Measurements from ENCODE around the gene SRC.

GRCh38 chr20:37394543-37395409, 48.8 kb downstream of the SRC start:
- TF ChIP-seq CTCF (IDR thresholded peaks at IDR 0.05 in 8 of 11, conservative IDR thresholded peaks at IDR 0.05 in 3 of 11) (no peak), POLR2A (IDR thresholded peaks at IDR 0.05) (no peak), POLR2AphosphoS5 (IDR thresholded peaks at IDR 0.05) (no peak)
